ENCODE results near the gene SLC16A10. TPM values are rescaled to one million over a fixed set of nuclear protein-coding genes. Genes with fewer than 3 reads are reported as not detected.

The SLC16A10 gene
- total RNA-seq, 1 donor from 2014 or later = 4.8 TPM

DNA sequence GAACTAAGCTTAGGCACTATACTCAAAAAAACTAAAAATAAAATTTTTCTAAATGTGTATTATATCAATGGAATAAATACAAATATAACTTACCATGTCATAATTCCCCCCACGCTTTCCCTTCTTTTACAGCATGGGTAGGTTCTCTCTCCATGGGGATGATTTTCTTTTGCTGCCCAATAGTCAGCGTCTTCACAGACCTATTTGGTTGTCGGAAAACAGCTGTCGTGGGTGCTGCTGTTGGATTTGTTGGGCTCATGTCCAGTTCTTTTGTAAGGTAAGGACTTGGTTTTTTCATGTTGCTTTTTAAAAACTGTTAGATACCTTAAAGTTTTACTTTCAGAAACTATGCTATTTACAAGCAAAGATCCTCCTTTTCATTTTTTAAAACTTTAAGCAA lies 85.3 kb downstream of the SLC16A10 start:
- Histone ChIP-seq H2AFZ (replicated peaks) (no peak overlapping the region), H3F3A (ENCODE audit: low read depth) (no peaks in the 10 kb centered on the region), H3K4me3 (no peak overlapping the region), H3K4me2 (no peak overlapping the region), H3K79me2 (ENCODE audit: low read depth) (no peaks in the 10 kb centered on the region), H3K4me1 (no peaks in the 10 kb centered on the region), H3K9me3 (ENCODE audit: low read depth) (no peaks in the 10 kb centered on the region), H3K9ac (no peak overlapping the region), H3K36me3 (no peaks in the 10 kb centered on the region), H3K27me3 (no peaks in the 10 kb centered on the region), H4K20me1 (ENCODE audit: low read depth) (no peaks in the 10 kb centered on the region), H3K27ac (no peak overlapping the region)
- DNase-seq (ENCODE audit: low spot score) = no peak
- Mint-ChIP-seq H3K27ac (no peak overlapping the region), H3K4me1 (no peaks in the 10 kb centered on the region), H3K9me3 (no peaks in the 10 kb centered on the region), H3K36me3 (no peaks in the 10 kb centered on the region), H3K4me3 (no peak overlapping the region), H3K27me3 (ENCODE audit: insufficient read depth, low read depth) (no peaks in the 10 kb centered on the region)
- TF ChIP-seq EZH2phosphoT487 (IDR thresholded peaks at IDR 0.05) = no peak
- TF ChIP-seq EZH2 (IDR thresholded peaks at IDR 0.05) = no peak

DNA sequence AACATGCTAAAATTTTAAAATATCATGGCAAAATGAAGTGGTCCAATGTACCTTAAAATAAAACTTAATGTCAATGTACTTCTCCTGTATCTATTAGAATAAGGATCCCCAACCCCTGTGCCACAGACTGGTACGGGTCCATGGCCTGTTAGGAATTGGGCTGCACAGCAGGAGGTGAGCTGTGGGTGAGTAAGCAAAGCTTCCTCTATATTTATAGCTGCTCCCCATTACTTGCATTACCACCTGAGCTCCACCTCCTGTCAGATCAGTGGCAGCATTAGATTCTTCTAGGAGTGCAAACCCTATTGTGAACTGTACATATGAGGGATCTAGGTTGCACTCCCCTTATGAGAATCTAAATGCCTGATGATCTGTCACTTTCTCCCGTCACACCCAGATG lies 86.0 kb downstream of the SLC16A10 start:
- Histone ChIP-seq H3K36me3 (no peaks in the 10 kb centered on the region), H3K4me1 (no peaks in the 10 kb centered on the region), H2AFZ (replicated peaks) (no peak overlapping the region), H3K27me3 (no peaks in the 10 kb centered on the region), H4K20me1 (ENCODE audit: low read depth) (no peaks in the 10 kb centered on the region), H3K9me3 (ENCODE audit: low read depth) (no peaks in the 10 kb centered on the region), H3K4me3 (no peak overlapping the region), H3K79me2 (ENCODE audit: low read depth) (no peaks in the 10 kb centered on the region), H3F3A (ENCODE audit: low read depth) (no peaks in the 10 kb centered on the region), H3K9ac (no peak overlapping the region), H3K4me2 (no peak overlapping the region), H3K27ac (no peak overlapping the region)
- TF ChIP-seq EZH2 (IDR thresholded peaks at IDR 0.05) (no peak), EZH2phosphoT487 (IDR thresholded peaks at IDR 0.05) (no peak)
- TF ChIP-seq, protein P1, sequence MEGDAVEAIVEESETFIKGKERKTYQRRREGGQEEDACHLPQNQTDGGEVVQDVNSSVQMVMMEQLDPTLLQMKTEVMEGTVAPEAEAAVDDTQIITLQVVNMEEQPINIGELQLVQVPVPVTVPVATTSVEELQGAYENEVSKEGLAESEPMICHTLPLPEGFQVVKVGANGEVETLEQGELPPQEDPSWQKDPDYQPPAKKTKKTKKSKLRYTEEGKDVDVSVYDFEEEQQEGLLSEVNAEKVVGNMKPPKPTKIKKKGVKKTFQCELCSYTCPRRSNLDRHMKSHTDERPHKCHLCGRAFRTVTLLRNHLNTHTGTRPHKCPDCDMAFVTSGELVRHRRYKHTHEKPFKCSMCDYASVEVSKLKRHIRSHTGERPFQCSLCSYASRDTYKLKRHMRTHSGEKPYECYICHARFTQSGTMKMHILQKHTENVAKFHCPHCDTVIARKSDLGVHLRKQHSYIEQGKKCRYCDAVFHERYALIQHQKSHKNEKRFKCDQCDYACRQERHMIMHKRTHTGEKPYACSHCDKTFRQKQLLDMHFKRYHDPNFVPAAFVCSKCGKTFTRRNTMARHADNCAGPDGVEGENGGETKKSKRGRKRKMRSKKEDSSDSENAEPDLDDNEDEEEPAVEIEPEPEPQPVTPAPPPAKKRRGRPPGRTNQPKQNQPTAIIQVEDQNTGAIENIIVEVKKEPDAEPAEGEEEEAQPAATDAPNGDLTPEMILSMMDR (IDR thresholded peaks at IDR 0.05) = no peak
- Mint-ChIP-seq H3K27me3 (ENCODE audit: insufficient read depth, low read depth) (peaks cover 2% of the 10 kb centered on the region), H3K4me1 (no peaks in the 10 kb centered on the region), H3K9me3 (no peaks in the 10 kb centered on the region), H3K27ac (no peak overlapping the region), H3K36me3 (no peaks in the 10 kb centered on the region), H3K4me3 (no peak overlapping the region)
- DNase-seq (ENCODE audit: low spot score) = no peak

DNA sequence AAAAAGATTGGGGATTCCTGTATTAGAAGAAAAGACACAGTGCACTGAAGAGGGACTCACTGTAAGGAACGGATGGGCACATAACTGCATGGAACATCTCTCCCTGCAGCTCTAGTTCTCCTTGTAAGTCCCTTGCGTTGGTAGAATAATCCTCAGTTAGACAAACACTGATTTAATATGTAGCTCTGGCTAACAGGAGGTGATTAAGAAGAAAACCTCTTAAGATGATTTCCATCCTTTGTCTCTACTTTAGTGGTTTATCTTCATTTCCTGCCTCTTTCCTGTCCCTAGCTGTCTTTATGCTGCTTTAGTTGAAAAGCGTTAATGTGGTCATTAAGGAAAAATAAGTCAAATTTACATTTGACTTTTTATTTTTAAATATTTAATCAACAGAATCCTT lies 86.6 kb downstream of the SLC16A10 start:
- no peaks in the 10 kb centered on the region for H3K36me3 ChIP-seq
- H3K27ac Mint-ChIP-seq = no peak overlapping the region
- no peaks in the 10 kb centered on the region for H3K9me3 ChIP-seq (ENCODE audit: low read depth)
- no peak overlapping the region for H3K27ac ChIP-seq
- H3K4me1 ChIP-seq = no peaks in the 10 kb centered on the region
- H3K36me3 Mint-ChIP-seq = no peaks in the 10 kb centered on the region
- no peaks in the 10 kb centered on the region for H4K20me1 ChIP-seq (ENCODE audit: low read depth)
- H3K27me3 Mint-ChIP-seq (ENCODE audit: insufficient read depth, low read depth) = peaks cover 2% of the 10 kb centered on the region
- no peaks in the 10 kb centered on the region for H3K9me3 Mint-ChIP-seq
- no peak overlapping the region for H3K4me3 ChIP-seq
- no peak overlapping the region for H3K9ac ChIP-seq
- no peaks in the 10 kb centered on the region for H3K4me1 Mint-ChIP-seq
- no peaks in the 10 kb centered on the region for H3F3A ChIP-seq (ENCODE audit: low read depth)
- H3K4me3 Mint-ChIP-seq = no peak overlapping the region
- no peak overlapping the region for H2AFZ ChIP-seq (replicated peaks)
- no peak for DNase-seq (ENCODE audit: low spot score)
- H3K27me3 ChIP-seq = no peaks in the 10 kb centered on the region
- H3K4me2 ChIP-seq = no peak overlapping the region
- no peaks in the 10 kb centered on the region for H3K79me2 ChIP-seq (ENCODE audit: low read depth)
- TF ChIP-seq, protein P1 (IDR thresholded peaks at IDR 0.05) = no peak
- TF ChIP-seq EZH2 (IDR thresholded peaks at IDR 0.05) (no peak), EZH2phosphoT487 (IDR thresholded peaks at IDR 0.05) (no peak)

DNA sequence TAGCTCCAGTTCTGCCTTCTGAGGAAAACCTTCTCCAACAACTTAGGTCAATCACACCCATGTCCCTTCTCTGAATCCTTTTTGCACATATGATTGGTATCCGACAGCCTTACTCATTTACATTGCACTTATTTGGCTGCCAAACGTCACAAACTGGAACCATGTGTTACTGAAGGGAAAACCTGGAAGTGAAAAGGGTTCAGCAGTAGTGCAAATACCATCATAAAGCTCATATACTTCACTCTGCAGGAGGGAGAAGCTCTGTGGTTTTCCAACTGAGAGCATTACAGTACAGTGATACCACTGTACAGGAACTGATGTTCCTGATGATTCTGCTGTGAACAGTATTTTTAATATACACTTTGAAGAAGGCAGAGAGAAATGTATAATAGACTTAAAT lies 87.8 kb downstream of the SLC16A10 start:
- no peak overlapping the region for H3K27ac Mint-ChIP-seq
- no peaks in the 10 kb centered on the region for H3K36me3 ChIP-seq
- no peak overlapping the region for H3K9ac ChIP-seq
- DNase-seq (ENCODE audit: low spot score) = no peak
- H4K20me1 ChIP-seq (ENCODE audit: low read depth) = no peaks in the 10 kb centered on the region
- no peaks in the 10 kb centered on the region for H3K27me3 ChIP-seq
- TF ChIP-seq, protein P1 (IDR thresholded peaks at IDR 0.05) = no peak
- TF ChIP-seq EZH2phosphoT487 (IDR thresholded peaks at IDR 0.05) (no peak), EZH2 (IDR thresholded peaks at IDR 0.05) (no peak)
- no peak overlapping the region for H3K4me3 ChIP-seq
- H3K79me2 ChIP-seq (ENCODE audit: low read depth) = no peaks in the 10 kb centered on the region
- H3K4me1 ChIP-seq = no peaks in the 10 kb centered on the region
- no peaks in the 10 kb centered on the region for H3K9me3 ChIP-seq (ENCODE audit: low read depth)
- H3K4me2 ChIP-seq = no peak overlapping the region
- no peak overlapping the region for H3K27ac ChIP-seq
- H2AFZ ChIP-seq (replicated peaks) = no peak overlapping the region
- no peak overlapping the region for H3K4me3 Mint-ChIP-seq
- no peaks in the 10 kb centered on the region for H3K36me3 Mint-ChIP-seq
- no peaks in the 10 kb centered on the region for H3F3A ChIP-seq (ENCODE audit: low read depth)
- H3K27me3 Mint-ChIP-seq (ENCODE audit: insufficient read depth, low read depth) = peaks cover 2% of the 10 kb centered on the region
- no peaks in the 10 kb centered on the region for H3K4me1 Mint-ChIP-seq
- no peaks in the 10 kb centered on the region for H3K9me3 Mint-ChIP-seq
